Thyroid gland (tissue), 4 donors: Measurements from ENCODE around the gene ELMO1.

ENCODE experiments used
- CTCF ChIP-seq, 6 experiments: fragments of 200-600 bp in 3 of 6; fragments of 450-650 bp in 3 of 6; sonication (generic) in 3 of 6; IDR thresholded peaks; one replicate each; pipeline ENCODE4 v1.5.1; 2016 to 2019; ENCODE audit warnings: antibody characterized with exemption in 6 of 6, mild to moderate bottlenecking in 2 of 6, inconsistent platforms in 1 of 6, moderate library complexity in 1 of 6
- POLR2A ChIP-seq, 2 donors: fragments of 450-650 bp; IDR thresholded peaks; one replicate each; pipeline ENCODE4 v1.6.1; 2017; ENCODE audit warnings: antibody characterized with exemption in 2 of 2, mild to moderate bottlenecking in 2 of 2, moderate library complexity in 1 of 2

- TF ChIP-seq POLR2A (IDR thresholded peaks at IDR 0.05) = no peak
- TF ChIP-seq CTCF (IDR thresholded peaks at IDR 0.05) = no peak
Measured at GRCh38 chr7:37333075-37333474, 115.6 kb downstream of the ELMO1 start.
